Ramos (cell line): ENCODE measurements around the gene RGMB.
"Not testable (repeated sequence)": the region's sequence is repeated elsewhere in the genome, so short reads cannot be mapped to it uniquely, and the experiment has no call there.

Source experiments
- in situ Hi-C: fragments of 300-500 bp; cut with MboI; formaldehyde crosslinking; loops from one replicate; pipeline ENCODE4 v1.14.3; 2022; ENCODE audit warnings: low sequenced_read_pairs; ENCODE audit not compliant: unreplicated experiment

The RGMB gene

GRCh38 chr5:98773464-98774191, at the start of gene RGMB:
Gene RGMB, plus strand, starts transcription at chr5:98773663. Its CDS starts 408 bp downstream, at chr5:98774071.
- in situ Hi-C loops = no loop called here

- in situ Hi-C loops = no loop called here
Measured at GRCh38 chr5:98726258-98726657, 47.2 kb upstream of the RGMB start.

DNA sequence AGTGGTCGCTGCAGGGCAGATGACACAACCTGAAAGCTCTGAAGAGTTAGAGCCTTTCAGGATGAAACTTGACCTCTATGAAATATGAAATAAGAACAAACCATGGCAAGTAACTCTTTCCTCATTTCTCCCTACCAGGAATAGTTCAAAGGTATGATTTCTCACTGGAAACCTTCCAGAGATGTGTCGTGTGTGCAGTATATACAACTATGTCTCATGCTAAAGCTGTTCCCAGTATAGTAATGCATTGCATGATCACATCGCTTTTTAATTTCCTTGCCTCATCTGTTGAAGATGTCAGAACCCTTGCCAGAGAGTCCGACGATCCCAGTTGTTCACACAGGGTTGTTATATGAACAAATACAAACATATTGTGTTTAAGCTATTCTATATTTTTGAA, 45.8 kb upstream of the RGMB start:
- in situ Hi-C loops = no loop called here

DNA sequence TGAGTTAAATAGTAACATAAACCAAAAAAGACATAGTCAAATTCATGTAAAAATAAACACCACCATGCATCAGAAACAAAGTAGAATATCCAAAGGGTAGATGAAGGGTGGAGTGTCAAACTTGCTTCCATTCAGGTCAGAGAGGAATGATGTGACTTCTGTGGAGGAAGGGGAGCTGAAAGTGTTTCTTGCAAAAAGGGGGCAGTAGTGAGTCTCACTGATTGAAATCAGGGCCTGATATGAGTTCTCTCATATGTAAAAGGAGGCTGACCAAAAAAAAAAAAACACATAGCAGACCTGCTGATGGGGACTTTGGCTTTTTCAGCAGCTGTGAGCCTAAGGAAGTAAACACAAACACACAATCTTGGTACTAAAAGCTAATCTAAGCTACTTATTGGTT, 38.8 kb upstream of the RGMB start:
- in situ Hi-C loops = no loop called here

- in situ Hi-C loops = no loop called here
Measured at GRCh38 chr5:98735806-98736507, 37.5 kb upstream of the RGMB start.

GRCh38 chr5:98736753-98737152, 36.7 kb upstream of the RGMB start:
- in situ Hi-C loops = no loop called here

DNA sequence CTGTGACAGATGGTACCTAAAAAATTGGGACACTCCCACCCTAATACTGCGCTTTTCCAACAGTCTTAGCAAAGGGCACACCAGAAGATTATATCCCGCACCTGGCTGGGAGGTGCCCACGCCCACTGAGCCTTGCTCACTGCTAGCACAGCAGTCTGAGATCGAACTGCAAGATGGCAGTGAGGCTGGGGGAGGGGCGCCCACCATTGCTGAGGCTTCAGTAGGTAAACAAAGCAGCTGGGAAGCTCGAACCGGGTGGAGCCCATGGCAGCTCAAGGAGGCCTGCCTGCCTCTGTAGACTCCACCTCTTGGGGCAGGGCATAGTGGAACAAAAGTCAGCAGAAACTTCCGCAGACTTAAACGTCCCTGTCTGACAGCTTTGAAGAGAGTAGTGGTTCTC, 36.0 kb upstream of the RGMB start:
- in situ Hi-C loops = not testable (repeated sequence)

DNA sequence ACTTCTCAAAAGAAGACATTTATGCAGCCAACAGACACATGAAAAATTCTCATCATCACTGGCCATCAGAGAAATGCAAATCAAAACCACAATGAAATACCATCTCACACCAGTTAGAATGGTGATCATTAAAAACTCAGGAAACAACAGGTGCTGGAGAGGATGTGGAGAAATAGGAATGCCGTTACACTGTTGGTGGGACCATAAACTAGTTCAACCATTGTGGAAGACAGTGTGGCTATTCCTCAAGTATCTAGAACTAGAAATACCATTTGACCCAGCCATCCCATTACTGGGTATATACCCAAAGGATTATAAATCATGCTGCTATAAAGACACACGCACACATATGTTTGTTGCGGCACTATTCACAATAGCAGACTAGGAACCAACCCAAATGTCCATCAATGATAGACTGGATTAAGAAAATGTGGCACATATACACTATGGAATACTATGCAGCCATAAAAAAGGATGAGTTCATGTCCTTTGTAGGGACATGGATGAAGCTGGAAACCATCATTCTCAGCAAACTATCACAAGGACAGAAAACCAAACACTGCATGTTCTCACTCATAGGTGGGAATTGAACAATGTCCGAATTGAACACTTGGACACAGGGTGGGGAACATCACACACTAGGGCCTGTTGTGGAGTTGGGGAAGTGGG, 34.8 kb upstream of the RGMB start:
- in situ Hi-C loops = not testable (repeated sequence)

GRCh38 chr5:98741926-98742325, 31.5 kb upstream of the RGMB start:
- in situ Hi-C loops = no loop called here

- in situ Hi-C loops = no loop called here
Measured at GRCh38 chr5:98742396-98743073, 30.9 kb upstream of the RGMB start.

GRCh38 chr5:98748259-98748658, 25.2 kb upstream of the RGMB start:
- in situ Hi-C loops = not testable (repeated sequence)

DNA sequence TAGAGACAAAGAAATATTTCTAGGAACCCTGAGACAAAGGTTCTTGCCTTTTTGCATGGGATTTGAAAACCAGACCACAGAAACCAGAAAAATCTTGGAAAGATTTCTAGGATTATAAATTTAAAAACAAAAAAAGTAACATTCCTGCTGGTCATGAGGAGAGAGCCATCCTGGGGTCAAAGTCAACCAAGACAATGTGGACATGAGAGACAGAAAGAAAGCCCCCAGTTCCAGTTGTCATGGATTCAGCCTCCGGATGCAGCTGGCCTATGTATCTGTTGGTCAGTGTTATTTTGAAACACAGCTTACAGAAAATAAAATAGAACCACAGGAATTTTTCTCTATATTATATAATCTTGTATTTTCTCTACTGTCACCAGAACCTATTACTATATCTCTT, 24.4 kb upstream of the RGMB start:
- in situ Hi-C loops = no loop called here

- in situ Hi-C loops = no loop called here
Measured at GRCh38 chr5:98750693-98751092, 22.8 kb upstream of the RGMB start.

DNA sequence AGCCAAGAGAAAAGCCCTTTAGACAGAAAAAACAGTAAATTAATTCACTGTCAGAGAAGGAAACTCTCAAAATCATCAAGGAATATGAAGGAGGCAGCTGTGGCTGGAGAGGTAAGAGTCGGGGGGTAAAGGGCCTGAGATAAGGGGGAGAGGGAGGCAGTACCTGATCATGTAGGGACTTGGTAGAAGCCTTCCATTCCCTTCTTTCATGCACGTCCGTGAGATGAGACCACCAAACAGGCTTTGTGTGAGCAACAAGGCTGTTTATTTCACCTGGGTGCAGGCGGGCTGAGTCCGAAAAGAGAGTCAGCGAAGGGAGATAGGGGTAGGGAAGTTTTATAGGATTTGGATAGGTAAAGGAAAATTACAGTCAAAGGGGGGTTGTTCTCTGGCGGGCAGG, 21.1 kb upstream of the RGMB start:
- in situ Hi-C loops = not testable (repeated sequence)

GRCh38 chr5:98752801-98753200, 20.7 kb upstream of the RGMB start:
- in situ Hi-C loops = not testable (repeated sequence)

DNA sequence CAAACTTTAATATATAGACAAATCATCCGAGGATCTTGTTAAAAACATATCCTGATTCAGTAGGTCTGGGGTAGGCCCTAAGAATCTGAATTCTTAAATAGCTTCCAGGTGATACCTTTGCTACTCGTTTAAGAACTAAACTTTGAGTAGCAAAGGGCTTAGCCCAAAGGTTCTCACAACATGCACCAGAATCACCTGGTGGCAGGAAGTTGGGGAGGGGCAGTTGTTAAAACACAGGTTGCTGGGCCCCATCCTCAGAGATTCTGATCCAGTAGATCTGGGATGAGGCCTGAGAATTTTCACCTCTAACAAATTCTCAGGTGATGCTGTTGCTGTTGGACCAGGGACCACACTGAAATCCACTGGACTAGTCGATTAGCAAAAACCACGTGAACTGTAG, 20.0 kb upstream of the RGMB start:
- in situ Hi-C loops = no loop called here

DNA sequence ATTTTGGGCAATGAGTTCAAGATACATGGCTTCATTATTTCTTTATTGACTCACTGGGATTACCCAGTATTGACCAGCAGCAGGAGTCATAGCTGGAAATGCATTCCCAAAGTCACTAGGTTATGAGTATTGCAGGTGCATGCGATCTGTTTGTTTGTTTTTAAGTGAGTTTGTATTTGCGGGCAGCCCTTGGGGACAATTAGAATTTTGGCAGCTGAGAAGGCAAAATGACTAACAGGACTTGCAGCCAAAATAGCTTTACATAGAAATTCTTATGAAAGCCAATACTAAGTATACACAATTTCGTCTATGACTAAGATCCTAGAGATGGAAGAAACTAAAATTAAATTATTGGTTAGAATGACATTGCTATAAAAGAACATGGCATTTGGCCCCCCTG, 18.1 kb upstream of the RGMB start:
- in situ Hi-C loops = no loop called here

- in situ Hi-C loops = no loop called here
Measured at GRCh38 chr5:98757978-98758377, 15.5 kb upstream of the RGMB start.

GRCh38 chr5:98763001-98763630, 10.3 kb upstream of the RGMB start:
- in situ Hi-C loops = no loop called here

GRCh38 chr5:98765815-98766214, 7.6 kb upstream of the RGMB start:
- in situ Hi-C loops = no loop called here
